ENCODE measurements around the gene ACOXL.

Gene ACOXL

GRCh38 chr2:110752871-110753270, 20.5 kb downstream of the ACOXL start:
- in situ Hi-C loops (cut with MboI; ENCODE audit: low sequenced_read_pairs, unreplicated experiment), result no loop called here
- TF ChIP-seq CTCF (IDR thresholded peaks at IDR 0.05; ENCODE audit: borderline replicate concordance, control extremely low read depth, extremely low read depth, insufficient read depth, missing control alignments), result no peak

GRCh38 chr2:110755491-110756078, 23.2 kb downstream of the ACOXL start:
- in situ Hi-C loops (cut with MboI; ENCODE audit: low sequenced_read_pairs, unreplicated experiment), result no loop called here
- no peak for TF ChIP-seq CTCF (IDR thresholded peaks at IDR 0.05; ENCODE audit: borderline replicate concordance, control extremely low read depth, extremely low read depth, insufficient read depth, missing control alignments)
- no peak for DNase-seq (ENCODE audit: low spot score)

More at GRCh38 chr2:110752871-110753270, 20.5 kb downstream of the ACOXL start:
- no peak for DNase-seq (ENCODE audit: low spot score)

- no peak for TF ChIP-seq CTCF (IDR thresholded peaks at IDR 0.05; ENCODE audit: borderline replicate concordance, control extremely low read depth, extremely low read depth, insufficient read depth, missing control alignments)
- no peak for DNase-seq (ENCODE audit: low spot score)
- in situ Hi-C loops (cut with MboI; ENCODE audit: low sequenced_read_pairs, unreplicated experiment), result no loop called here
Measured at GRCh38 chr2:110759411-110759810, 27.0 kb downstream of the ACOXL start.

- TF ChIP-seq CTCF (IDR thresholded peaks at IDR 0.05; ENCODE audit: borderline replicate concordance, control extremely low read depth, extremely low read depth, insufficient read depth, missing control alignments), result no peak
- DNase-seq (ENCODE audit: low spot score), result no peak
- in situ Hi-C loops (cut with MboI; ENCODE audit: low sequenced_read_pairs, unreplicated experiment), result no loop called here
Measured at GRCh38 chr2:110764931-110765330, 32.6 kb downstream of the ACOXL start.

- no peak for DNase-seq (ENCODE audit: low spot score)
- no peak for TF ChIP-seq CTCF (IDR thresholded peaks at IDR 0.05; ENCODE audit: borderline replicate concordance, control extremely low read depth, extremely low read depth, insufficient read depth, missing control alignments)
- in situ Hi-C loops (cut with MboI; ENCODE audit: low sequenced_read_pairs, unreplicated experiment), result no loop called here
Measured at GRCh38 chr2:110766291-110766690, 33.9 kb downstream of the ACOXL start.

GRCh38 chr2:110768591-110768990, 36.2 kb downstream of the ACOXL start:
- no peak for DNase-seq (ENCODE audit: low spot score)
- no peak for TF ChIP-seq CTCF (IDR thresholded peaks at IDR 0.05; ENCODE audit: borderline replicate concordance, control extremely low read depth, extremely low read depth, insufficient read depth, missing control alignments)
- in situ Hi-C loops (cut with MboI; ENCODE audit: low sequenced_read_pairs, unreplicated experiment), result no loop called here

Data from GM13976 (cell line).